NCI-H345 (cell line): ENCODE measurements around the gene PCNT.
"Not testable (repeated sequence)": the region's sequence is repeated elsewhere in the genome, so short reads cannot be mapped to it uniquely, and the experiment has no call there.

Experiments used
- DNase-seq: peaks from one replicate; lab custom pipeline; 2025; lab: John Stamatoyannopoulos, UW

Gene PCNT

DNA sequence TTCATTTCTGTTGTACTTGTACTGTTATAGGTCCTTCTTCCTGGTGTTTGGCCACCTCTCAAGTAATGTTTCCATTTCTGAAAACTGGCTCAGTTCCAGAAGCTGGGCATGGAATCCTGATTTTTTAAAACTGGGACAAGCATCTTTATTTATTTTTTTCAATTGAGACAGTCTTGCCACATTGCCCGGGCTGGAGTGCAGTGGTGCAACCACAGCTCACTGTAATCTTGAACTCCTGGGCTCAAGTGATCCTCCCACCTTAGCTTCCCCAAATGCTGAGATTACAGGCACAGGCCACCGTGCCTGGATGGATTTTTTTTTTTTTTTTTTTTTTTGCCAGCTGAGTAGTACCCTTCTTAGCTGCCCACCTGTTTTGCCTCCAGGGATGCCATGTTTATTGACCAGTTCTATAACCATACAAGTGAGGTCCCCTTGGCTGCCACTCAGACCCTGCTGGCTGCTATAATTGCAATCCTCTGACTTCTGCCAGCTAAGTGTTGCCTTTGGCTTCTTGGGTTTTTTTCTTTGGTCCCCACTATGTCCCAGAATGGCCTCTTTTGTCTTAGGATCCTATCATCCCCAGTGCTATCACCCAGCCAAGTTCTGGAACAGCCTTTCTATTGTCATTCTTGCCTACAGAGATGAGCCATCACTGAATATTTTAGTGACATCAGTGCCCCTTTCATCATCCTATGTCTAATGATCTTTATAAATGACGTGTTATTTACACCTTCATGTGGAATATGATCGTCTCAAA is 130.9 kb downstream of the PCNT start:
- DNase-seq: no peak

DNA sequence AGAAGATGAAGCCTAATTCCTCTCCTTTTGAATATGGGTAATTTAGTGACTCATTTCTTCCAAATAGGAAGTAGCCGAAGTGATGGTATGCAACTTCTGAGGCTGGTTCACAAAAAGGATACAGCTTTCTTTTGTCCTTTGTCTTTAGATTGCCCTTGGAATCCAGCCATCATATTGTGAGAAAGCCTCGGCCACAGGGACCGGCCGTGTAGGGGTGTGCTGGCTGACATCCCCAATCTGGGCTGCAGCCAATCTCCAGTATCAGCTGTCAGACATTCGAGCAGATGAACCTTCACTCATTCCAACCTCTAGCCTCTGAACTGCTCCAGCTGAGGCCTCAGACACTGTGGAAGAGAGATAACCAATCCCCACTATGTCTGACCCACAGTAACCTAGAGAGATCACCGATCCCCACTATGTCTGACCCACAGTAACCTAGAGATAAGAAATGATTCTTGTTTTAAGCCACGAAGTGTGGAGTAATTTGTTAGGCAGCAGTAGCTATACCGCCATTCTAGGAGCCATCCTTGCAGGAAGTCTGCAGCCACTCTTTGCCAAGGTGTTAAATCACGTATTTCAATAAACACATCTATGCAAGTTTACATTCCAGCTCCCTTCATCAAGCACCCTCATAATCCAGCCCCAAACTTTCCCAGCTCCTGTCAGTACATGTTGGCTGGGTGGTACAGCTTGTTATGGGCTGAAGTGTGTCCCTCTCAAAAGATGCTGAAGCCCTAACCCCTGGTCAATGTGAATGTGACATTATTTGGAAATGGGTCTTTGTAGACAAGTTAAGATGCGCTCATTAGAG is 131.8 kb downstream of the PCNT start:
- DNase-seq: no peak

DNA sequence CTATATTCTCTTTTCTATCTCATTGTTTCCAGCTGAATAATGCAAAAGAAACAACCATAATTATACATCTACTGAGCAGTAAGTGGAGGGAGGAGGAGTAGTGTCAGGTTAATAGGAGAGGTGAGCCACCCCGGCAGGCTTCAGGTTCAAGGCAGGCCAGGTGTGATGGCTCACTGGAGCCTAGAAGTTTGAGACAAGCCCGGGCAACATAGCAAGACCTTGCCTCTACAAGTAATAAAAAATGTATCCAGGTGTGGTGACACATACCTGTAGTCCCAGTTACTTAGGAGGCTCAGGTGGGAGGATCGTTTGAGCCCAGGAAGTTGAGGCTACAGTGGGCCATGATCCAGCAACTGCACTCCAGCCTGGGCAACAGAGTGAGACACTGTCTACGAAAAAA is 132.8 kb downstream of the PCNT start:
- no peak for DNase-seq

DNA sequence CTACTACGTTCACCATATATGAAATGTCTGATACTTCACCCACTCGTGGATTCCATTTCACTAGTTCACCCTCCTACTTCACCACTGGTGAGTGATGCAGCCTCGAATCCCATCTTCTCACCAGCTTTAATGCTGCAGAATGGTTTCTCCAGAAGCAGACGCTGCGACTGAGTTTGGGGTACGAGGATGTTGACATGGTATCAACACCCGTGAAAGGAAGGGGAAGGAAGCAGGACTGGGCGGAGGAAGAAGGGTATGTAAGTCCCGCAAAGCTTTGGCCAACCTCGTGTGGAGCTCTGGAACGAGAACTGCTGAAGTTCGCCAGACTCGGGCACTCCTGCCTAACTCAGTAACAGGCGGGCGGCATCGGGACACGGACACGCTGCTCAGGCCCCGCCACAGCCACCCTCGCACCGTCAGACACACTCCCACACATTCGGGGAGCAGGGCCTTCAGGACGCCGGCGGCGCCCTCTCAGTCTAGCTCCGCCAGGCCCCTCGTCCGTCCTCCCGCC is 133.9 kb downstream of the PCNT start:
- peak; percentile 44 for DNase-seq

DNA sequence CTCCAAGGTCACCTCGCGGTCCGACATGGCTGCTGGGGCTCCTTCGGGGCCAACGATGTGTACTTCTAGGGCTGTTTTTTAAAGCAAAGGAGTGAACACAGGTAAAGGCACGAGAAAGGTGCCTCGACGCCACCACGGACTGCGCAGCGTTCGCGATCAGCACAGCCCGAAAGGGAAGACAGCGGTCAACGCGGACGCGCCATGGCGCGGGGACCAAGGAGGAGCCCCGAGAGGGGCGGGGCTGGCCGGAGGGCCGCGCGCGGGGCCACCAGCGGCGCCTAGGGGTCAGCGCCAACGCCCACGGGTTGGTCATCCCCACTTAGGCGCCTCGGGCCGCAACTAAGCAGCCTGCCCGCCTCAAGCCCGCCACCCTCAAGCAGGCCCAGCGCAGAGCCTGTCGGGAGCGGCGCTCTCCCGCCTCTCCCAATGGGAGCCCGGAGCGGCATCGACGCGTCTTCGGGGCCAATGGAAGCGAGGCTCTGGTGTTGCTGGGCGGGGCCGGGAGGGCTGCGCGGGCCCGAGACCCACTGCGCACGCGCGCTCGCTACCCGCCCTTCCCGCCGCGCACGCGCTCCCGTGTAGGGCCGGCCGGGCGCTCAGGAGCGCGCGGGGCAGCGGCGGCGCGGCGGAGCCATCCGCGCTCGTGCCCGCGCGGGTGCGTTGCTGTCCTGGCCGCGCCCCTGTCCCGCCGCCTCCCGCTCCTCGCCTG is 134.5 kb downstream of the PCNT start, which contains the start of gene DIP2A:
Gene DIP2A, plus strand, starts transcription at position 577 of the 709 bp plus-strand sequence. CDS start 241 bp downstream, outside the sequence.
- DNase-seq: peak; percentile 99

DNA sequence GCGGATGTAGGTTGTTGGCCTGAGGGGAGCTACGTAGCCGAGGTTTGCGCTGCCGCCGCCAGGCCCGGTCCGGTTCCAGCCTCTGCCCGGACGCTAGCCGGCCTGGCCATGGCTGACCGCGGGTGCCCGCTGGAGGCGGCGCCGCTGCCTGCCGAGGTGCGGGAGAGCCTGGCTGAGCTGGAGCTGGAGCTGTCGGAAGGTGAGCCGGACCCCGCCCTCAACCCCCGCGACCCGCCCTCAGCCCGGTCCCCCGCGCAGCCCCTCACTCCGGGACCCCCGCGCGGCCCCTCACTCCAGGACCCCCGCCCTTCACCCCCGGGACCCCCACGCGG is 135.0 kb downstream of the PCNT start:
- DNase-seq: no peak

DNA sequence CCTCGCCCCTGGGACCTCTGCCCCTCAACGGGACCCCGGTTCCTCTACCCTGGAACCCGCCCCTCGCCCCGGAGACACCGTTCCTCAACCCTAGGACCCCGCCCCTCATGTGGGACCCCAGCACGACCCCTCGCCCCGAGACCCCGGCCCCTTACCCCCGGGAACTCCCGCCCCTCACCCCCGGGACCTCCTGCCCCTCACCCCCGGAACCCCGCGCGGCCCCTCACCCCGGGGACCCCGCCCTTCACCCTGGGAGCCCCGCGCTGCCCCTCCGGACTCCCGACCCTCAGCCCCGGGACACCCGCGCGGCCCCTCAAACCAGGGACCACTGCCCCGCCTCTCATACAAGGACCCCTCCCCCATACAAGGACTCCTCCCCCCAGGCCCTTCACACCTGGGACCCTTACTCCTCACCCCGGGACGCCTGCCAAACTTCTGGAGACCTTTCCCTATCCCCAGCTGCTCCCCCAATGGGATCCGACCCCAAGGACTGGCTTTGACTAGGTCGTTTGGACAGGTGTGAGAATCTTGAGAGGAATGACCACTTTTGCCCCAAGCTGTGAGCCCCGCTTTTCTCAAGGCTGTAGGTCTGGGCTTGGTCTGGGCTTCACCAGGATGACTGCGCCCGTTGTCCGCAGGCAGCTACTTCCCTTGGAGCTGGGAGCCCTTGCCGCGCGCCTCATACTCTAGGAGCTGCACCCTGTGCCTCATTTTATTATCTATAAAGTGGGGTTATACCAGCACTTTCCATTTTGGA is 135.6 kb downstream of the PCNT start:
- no peak for DNase-seq

DNA sequence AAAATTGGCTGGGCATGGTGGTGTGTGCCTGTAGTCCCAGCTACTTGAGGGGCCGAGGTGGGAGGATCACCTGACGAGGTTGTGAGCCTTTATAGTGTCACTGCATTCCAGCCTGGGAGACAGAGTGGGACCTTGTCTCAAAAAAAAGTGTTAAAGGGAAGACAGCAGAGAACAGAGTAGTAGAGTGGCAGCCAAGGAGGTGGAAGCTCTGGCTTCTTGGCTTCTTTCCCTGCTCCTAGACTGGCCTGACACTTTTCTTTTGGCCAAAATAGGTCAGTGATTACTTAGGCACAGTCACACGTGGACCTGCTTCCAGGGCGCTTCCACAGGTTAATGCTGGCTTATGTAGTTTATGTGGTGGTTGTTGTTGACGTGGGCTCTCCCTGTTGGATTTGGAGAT is 138.0 kb downstream of the PCNT start:
- no peak for DNase-seq

DNA sequence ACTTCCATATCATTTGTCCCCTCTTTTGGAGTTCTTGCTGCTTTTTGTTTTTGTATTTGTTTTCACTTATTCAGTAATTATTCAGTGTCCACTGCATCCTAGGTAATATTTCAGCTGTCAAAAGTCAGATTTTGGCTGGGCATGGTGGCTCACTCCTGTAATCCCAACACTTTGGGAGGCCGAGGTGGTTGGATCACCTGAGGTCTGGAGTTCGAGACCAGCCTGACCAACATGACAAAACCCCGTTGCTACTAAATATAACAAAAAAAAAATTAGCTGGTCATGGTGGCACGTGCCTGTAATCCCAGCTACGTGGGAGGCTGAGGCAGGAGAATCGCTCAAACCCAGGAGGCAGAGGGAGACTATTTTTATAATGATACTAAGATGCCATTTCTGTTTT is 141.2 kb downstream of the PCNT start:
- DNase-seq: not testable (repeated sequence)

DNA sequence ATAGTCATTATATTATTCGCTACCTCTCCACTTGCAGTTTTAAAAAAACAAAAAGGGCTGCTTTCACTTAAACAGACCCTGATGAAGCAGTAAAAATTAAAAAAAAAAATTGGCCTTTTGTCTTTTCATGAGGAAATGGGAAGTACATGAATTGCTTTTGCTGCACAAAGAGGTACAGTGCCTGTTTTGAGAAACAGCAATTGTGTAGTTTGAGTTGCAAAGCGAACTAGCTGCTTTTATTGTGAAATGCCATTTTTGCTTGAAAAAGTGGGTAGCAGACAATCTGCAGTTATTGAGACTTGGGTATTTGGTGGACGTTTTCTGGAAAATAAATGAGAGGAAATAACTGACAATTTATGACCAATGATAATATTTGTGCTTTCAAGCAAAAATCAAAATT is 141.7 kb downstream of the PCNT start:
- DNase-seq: no peak

DNA sequence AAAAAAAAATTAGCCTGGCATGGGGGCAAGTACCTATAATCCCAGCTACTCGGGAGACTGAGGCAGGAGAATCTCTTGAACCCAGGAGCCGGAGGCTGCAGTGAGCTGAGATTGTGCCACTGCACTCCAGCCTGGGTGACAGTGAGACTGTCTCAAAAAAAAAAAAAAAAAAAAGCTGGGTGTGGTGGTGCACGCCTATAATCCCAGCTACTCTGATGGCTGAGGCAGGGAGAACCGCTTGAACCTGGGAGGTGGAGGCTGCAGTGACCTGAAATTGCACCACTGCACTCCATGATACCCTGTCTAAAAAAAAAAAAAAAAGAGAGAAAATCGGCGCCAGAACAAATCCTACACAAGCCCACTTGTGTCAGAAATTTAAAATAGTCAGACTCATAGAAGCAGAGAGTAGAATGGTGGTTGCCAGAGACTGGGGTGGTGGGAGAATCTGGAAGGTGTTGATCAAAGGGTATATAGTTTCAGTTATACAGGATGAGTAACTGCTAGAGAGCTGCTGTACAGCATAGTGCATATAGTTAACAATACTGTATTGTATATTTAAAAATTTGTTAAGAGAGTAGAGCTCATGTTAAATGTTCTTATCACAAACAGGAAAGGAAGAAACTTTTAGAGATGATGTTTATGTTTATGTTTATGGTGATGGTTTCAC is 144.3 kb downstream of the PCNT start:
- DNase-seq: no peak

DNA sequence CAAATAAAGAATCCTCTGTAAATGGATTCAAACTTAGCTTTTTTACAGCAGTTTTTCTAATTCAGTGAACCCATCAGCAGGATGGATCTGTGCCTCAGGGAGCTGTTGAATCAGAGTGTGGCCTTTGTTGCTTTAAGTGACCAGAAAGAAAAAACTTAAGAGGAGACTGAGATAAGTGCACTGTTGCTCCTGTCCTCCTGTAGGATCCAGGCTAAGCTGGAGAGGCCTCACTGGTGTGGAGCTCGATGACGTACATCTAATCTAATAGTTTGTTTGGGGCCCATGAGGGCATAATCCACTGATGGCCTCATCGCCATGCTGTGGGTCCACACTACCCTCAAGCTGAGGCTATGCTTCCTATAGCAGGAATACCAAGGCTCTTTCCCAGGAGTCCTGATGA is 145.3 kb downstream of the PCNT start:
- no peak for DNase-seq

DNA sequence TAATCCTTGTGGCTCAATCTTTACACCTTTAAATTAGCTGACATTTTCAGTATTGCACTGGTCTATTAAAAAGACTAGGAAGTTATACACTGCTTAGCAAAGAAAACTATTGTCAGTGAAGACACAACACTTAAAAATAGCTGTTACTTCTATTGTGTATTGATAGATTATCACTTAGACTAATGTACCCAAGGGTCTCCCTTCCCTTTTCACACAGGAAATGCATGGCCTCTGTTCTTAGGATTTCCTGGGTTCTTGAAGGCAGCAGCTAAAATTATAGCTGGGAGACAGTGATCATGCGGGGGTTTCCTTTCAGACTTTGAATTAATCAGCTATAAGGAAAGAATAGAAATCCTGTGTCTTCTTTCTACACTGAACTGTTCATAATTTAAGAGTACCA is 147.6 kb downstream of the PCNT start:
- DNase-seq: no peak

DNA sequence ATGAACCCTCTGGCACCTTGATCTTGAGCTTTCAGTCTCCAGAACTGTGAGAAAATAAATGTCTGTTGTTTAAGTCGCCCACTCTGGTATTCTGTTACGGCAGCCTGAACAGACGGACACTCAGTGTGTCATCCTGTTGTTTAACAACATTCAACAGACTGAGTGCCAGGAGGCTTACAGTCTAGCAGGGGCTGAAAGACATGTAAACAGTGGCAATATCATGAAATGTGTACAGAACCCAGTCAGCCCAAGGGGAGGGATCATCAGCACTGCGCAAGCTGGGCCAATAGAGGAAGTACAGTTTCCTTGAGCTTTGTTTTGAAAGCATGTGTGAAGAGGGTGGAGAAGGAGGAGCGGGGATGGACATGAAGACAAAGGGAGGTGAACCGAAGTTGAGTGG is 148.3 kb downstream of the PCNT start:
- DNase-seq: no peak

DNA sequence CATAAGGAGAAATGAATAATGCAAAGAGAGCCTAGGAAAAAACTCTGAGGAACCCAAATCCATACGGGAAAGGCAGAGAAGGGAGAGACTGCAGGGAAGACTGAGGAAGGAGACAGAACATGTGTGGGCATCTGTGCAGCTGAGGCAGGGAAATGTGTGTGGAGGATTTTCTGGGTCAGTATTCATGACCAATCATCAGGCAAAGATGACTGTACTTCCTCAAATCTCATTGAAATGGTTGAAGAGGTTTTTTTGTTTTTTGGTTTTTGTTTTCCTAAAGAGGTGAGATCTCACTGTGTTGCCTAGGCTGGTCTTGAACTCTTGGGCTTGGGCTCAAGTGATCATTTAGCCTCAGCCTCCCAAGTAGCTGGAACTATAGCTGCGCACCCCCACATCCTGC is 150.4 kb downstream of the PCNT start:
- DNase-seq: no peak

DNA sequence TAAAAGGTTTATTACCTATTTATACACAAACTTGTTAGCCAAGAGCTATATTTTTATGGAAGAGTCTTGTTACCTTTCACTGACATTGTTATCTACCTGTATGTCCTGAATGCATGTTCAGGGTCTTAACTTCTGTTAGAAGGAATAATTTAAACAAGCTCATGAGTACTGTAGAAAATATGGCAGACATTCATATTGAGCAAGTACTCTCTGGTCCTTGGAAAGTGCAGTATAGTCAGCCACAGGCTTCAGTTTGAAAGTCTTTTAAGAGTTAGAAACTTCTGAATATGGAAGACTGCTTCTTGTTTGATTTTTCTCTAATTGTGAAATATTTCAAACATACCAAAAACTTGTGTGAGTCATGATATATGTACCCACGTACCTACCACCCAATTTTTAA is 151.3 kb downstream of the PCNT start:
- no peak for DNase-seq

DNA sequence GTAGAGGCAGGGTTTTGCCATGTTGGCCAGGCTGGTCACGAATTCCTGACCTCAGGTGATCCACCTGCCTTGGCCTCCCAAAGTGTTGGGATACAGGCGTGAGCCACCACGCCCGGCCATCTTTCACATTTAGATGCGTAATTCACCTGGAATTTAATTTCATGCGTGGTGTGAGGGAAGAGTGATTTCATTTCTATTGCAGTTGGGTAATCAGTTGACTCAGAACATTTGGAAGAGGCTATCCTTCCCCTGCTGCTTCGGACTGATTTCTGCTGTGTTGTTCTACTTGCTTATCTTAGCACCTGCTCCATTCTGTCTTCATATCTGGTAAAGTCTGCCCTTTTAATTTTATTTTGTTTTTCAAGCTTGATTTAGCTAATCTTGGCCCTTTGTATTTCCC is 153.8 kb downstream of the PCNT start:
- no peak for DNase-seq

DNA sequence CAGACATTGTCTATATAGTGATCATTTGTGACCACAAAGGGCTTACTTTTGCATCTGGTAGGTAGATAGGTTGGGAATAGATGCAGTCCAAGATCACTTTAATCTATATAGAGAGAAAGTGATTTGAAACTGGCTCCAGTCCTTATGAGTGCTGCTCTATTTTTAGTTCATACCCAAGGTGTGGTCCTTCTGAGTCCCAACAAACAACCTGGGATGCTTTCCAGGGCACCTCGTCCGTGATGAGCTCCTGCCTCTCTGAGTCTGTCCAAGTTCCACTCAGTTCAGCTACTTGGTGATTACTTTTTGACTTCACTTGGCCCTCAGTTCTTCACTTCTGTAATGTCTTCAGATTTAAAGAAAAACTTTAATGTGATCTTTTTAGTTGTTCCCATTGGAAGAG is 155.0 kb downstream of the PCNT start:
- no peak for DNase-seq

DNA sequence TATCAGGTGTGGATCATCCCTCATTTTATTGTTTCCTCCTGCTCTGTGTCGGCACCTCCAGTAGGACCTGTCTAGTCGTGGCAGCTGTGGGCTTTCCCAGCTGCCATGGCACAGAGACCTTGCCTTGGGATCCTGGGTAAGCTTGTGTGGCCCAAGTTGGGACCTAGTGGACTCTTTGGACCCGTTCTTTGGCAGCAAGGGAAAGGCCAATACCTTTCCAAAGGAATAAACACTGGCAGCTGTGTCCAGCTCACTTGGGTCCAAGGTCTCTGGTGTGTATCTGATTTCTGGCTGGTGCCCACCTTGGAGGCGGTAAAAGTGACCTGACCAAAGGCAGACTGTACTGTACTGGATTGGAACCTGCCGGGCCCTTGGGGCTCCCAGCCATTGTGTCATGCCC is 156.5 kb downstream of the PCNT start:
- no peak for DNase-seq

DNA sequence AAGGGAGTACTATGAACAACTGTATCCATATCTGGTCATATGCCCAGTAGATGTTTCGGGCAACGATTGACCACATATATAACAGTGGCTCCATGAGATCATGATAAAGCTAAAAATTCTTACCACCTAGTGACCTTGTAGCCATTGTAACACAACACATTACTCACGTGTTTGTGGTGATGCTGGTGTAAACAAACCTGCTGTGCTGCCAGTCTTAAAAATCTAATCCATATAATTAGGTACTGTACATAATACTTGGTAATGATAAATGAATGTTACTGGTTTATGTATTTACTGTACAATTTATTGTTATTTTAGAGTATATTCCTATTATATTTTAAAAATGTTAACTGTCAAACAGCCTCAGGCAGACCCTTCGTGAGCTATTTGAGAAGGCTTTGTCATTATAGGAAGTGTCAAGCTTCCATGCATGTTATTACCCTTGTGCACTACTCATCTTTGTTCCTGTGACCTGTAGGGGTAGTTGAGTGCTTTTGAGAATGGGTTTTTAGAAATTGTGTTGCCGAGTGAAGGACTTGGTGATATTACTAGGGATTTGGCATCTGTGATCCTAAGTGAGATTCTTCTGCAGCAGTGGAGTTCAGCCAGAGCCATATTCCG is 158.4 kb downstream of the PCNT start:
- DNase-seq: no peak

DNA sequence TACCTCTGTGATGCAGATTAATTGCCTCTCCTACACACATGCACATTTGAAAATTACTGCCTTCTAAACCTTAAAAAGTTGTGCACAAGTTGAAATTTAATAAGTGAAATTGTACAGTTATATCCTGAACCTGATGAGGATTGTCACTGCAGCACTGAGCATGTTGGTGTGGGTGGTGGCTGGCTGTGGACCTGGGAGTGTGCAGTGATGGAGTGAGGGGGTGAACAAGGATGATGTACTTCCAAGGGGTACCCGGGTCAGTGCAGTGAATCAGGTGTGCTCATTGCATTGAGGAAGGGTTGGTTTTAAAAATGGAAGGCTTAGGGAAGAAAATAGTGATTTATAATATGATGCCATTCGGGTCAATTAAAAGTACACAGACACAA is 158.9 kb downstream of the PCNT start:
- DNase-seq: no peak
